Measurements from ENCODE around the gene FRMD3. TPM values are rescaled to one million over a fixed set of nuclear protein-coding genes. Genes with fewer than 3 reads are reported as not detected.

Gene FRMD3
- total RNA-seq, 1 donor from 2014 or later, result 0.40 TPM

GRCh38 chr9:83413367-83413766, 124.8 kb downstream of the FRMD3 start:
- TF ChIP-seq CTCF (IDR thresholded peaks at IDR 0.05; ENCODE audit: unreplicated experiment), result no peak
- Mint-ChIP-seq H3K27me3 (ENCODE audit: low read depth) (peaks cover 30% of the 10 kb centered on the region), H3K36me3 (no peaks in the 10 kb centered on the region), H3K9me3 (peaks cover 18% of the 10 kb centered on the region), H3K27ac (no peak overlapping the region), H3K4me1 (no peaks in the 10 kb centered on the region), H3K4me3 (no peak overlapping the region)
- DNase-seq (ENCODE audit: low spot score in 2 of 2, unreplicated experiment in 2 of 2), result no peak

- H3K27me3 Mint-ChIP-seq (ENCODE audit: low read depth), result peaks cover 42% of the 10 kb centered on the region
- DNase-seq (ENCODE audit: low spot score in 2 of 2, unreplicated experiment in 2 of 2), result no peak
- H3K36me3 Mint-ChIP-seq, result no peaks in the 10 kb centered on the region
- H3K4me3 Mint-ChIP-seq, result no peak overlapping the region
- TF ChIP-seq CTCF (IDR thresholded peaks at IDR 0.05; ENCODE audit: unreplicated experiment), result no peak
- H3K9me3 Mint-ChIP-seq, result peaks cover 19% of the 10 kb centered on the region
- no peak overlapping the region for H3K27ac Mint-ChIP-seq
- no peaks in the 10 kb centered on the region for H3K4me1 Mint-ChIP-seq
Observed at GRCh38 chr9:83410701-83411100, 127.5 kb downstream of the FRMD3 start.

GRCh38 chr9:83406921-83407320, 131.3 kb downstream of the FRMD3 start:
- no peak for TF ChIP-seq CTCF (IDR thresholded peaks at IDR 0.05; ENCODE audit: unreplicated experiment)

GRCh38 chr9:83405759-83406158, 132.4 kb downstream of the FRMD3 start:
- Mint-ChIP-seq H3K4me1 (peaks cover 7% of the 10 kb centered on the region), H3K4me3 (no peak overlapping the region), H3K36me3 (no peaks in the 10 kb centered on the region), H3K9me3 (peaks cover 7% of the 10 kb centered on the region), H3K27ac (no peak overlapping the region), H3K27me3 (ENCODE audit: low read depth) (peaks cover 41% of the 10 kb centered on the region)
- no peak for DNase-seq (ENCODE audit: low spot score in 2 of 2, unreplicated experiment in 2 of 2)
- no peak for TF ChIP-seq CTCF (IDR thresholded peaks at IDR 0.05; ENCODE audit: unreplicated experiment)

More at GRCh38 chr9:83406921-83407320, 131.3 kb downstream of the FRMD3 start:
- DNase-seq (ENCODE audit: low spot score in 2 of 2, unreplicated experiment in 2 of 2), result no peak
- no peak overlapping the region for H3K27ac Mint-ChIP-seq
- peaks cover 7% of the 10 kb centered on the region for H3K4me1 Mint-ChIP-seq
- no peak overlapping the region for H3K4me3 Mint-ChIP-seq
- peaks cover 41% of the 10 kb centered on the region for H3K27me3 Mint-ChIP-seq (ENCODE audit: low read depth)
- peaks cover 7% of the 10 kb centered on the region for H3K9me3 Mint-ChIP-seq
- H3K36me3 Mint-ChIP-seq, result no peaks in the 10 kb centered on the region

GRCh38 chr9:83403527-83404238, 134.5 kb downstream of the FRMD3 start:
- H3K36me3 Mint-ChIP-seq, result no peaks in the 10 kb centered on the region
- TF ChIP-seq CTCF (IDR thresholded peaks at IDR 0.05; ENCODE audit: unreplicated experiment), result no peak
- H3K4me1 Mint-ChIP-seq, result peaks cover 7% of the 10 kb centered on the region
- no peak overlapping the region for H3K4me3 Mint-ChIP-seq
- H3K9me3 Mint-ChIP-seq, result peaks cover 3% of the 10 kb centered on the region
- no peak for DNase-seq (ENCODE audit: low spot score in 2 of 2, unreplicated experiment in 2 of 2)
- no peak overlapping the region for H3K27ac Mint-ChIP-seq
- H3K27me3 Mint-ChIP-seq (ENCODE audit: low read depth), result peaks cover 34% of the 10 kb centered on the region
